Breast epithelium (tissue), 4 donors: ENCODE results near the gene MRPL30. TPM values are rescaled to one million over a fixed set of nuclear protein-coding genes. Genes with fewer than 3 reads are reported as not detected.

Source experiments
- DNase-seq, 2 donors: peaks; one replicate each; pipeline ENCODE4 v3.0.0-alpha.2; 2019; ENCODE audit warnings: low spot score in 2 of 2
- H3K27ac ChIP-seq, 2 donors: fragments of 200-600 bp; sonication (generic) in 1 of 2; one replicate each; pipeline ENCODE4 v1.5.1; 2016 to 2019; ENCODE audit warnings: mild to moderate bottlenecking in 1 of 2
- H3K27me3 ChIP-seq, 2 donors: fragments of 200-600 bp; sonication (generic) in 1 of 2; one replicate each; pipeline versions ENCODE4 v1.5.1 to v1.6.0; 2017 to 2019; ENCODE audit warnings: control low read depth in 1 of 2, mild to moderate bottlenecking in 1 of 2
- H3K36me3 ChIP-seq: fragments of 200-600 bp; one replicate; pipeline ENCODE4 v1.5.1; 2019
- H3K4me1 ChIP-seq, 2 donors: fragments of 200-600 bp; sonication (generic); one replicate each; pipeline ENCODE4 v1.5.1; 2016 to 2019; ENCODE audit warnings: control low read depth in 1 of 2
- H3K4me3 ChIP-seq, 3 donors: fragments of 200-600 bp; sonication (generic); 1 replicate in 2 of 3; 2 replicates in 1 of 3; pipeline ENCODE4 v1.5.1; 2016 to 2019; ENCODE audit warnings: mild to moderate bottlenecking in 3 of 3, moderate library complexity in 2 of 3
- H3K9me3 ChIP-seq, 2 donors: fragments of 200-600 bp; sonication (generic) in 1 of 2; one replicate each; pipeline ENCODE4 v1.5.1; 2016 to 2019; ENCODE audit warnings: control low read depth in 1 of 2
- POLR2A ChIP-seq: fragments of 450-650 bp; IDR thresholded peaks from one replicate; pipeline ENCODE4 v1.6.1; 2016; ENCODE audit warnings: antibody characterized with exemption, mild to moderate bottlenecking, moderate library complexity
- POLR2AphosphoS5 ChIP-seq, 3 donors: sonication (generic); formaldehyde crosslinking; IDR thresholded peaks; one replicate each; pipeline ENCODE4 v1.6.1; 2017; ENCODE audit warnings: antibody characterized with exemption in 3 of 3
- intact Hi-C: fragments of 100-400 bp; cut with DNase I; formaldehyde crosslinking; loops from one replicate; pipeline ENCODE4 v1.15.1; 2023; ENCODE audit warnings: low total_unique reads
- total RNA-seq, 3 donors: library from RNA; depleted of rRNA; stranded (reverse); fragments of >200 nt; gene quantifications; one replicate each; pipeline ENCODE4 v1.1.0, GENCODE V29; 2016
- TF ChIP-seq, protein P1 (sequence below), 3 donors: fragments of 450-650 bp; IDR thresholded peaks; one replicate each; pipeline ENCODE4 v1.5.1; 2016 to 2017; ENCODE audit warnings: antibody characterized with exemption in 3 of 3, mild to moderate bottlenecking in 3 of 3, moderate library complexity in 3 of 3

Gene MRPL30
- total RNA-seq, 3 donors from 2014 or later: 30.4 to 37.5 (median 35.1) TPM

DNA sequence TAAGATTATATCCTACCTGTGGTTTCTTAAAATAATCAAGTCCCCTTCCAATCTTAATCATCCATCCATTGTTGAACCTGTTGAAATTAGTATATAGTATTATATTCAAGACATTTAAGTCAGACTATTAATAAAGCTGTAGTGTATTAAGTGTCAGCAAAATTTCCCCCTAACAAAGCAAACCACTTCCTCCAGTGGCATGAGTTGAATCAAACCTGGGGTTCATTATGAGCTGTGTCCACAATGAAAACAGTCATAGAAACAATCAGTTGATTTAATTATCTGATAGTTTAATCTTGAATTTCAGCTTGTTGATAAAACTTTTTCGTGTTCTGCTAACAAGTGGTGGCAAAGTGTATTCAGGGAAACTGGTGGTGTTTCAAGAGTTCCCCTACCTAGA lies 11.4 kb upstream of the MRPL30 start:
- TF ChIP-seq POLR2AphosphoS5 (IDR thresholded peaks at IDR 0.05) (no peak), POLR2A (no peak)
- TF ChIP-seq, protein P1, sequence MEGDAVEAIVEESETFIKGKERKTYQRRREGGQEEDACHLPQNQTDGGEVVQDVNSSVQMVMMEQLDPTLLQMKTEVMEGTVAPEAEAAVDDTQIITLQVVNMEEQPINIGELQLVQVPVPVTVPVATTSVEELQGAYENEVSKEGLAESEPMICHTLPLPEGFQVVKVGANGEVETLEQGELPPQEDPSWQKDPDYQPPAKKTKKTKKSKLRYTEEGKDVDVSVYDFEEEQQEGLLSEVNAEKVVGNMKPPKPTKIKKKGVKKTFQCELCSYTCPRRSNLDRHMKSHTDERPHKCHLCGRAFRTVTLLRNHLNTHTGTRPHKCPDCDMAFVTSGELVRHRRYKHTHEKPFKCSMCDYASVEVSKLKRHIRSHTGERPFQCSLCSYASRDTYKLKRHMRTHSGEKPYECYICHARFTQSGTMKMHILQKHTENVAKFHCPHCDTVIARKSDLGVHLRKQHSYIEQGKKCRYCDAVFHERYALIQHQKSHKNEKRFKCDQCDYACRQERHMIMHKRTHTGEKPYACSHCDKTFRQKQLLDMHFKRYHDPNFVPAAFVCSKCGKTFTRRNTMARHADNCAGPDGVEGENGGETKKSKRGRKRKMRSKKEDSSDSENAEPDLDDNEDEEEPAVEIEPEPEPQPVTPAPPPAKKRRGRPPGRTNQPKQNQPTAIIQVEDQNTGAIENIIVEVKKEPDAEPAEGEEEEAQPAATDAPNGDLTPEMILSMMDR (IDR thresholded peaks at IDR 0.05): no peak
- intact Hi-C loops: no loop called here
- no peaks in the 10 kb centered on the region for H3K4me1 ChIP-seq
- no peak for DNase-seq
- H3K27ac ChIP-seq: no peak overlapping the region
- H3K36me3 ChIP-seq: no peaks in the 10 kb centered on the region
- H3K4me3 ChIP-seq: no peak overlapping the region
- H3K9me3 ChIP-seq: no peaks in the 10 kb centered on the region
- H3K27me3 ChIP-seq: no peaks in the 10 kb centered on the region

DNA sequence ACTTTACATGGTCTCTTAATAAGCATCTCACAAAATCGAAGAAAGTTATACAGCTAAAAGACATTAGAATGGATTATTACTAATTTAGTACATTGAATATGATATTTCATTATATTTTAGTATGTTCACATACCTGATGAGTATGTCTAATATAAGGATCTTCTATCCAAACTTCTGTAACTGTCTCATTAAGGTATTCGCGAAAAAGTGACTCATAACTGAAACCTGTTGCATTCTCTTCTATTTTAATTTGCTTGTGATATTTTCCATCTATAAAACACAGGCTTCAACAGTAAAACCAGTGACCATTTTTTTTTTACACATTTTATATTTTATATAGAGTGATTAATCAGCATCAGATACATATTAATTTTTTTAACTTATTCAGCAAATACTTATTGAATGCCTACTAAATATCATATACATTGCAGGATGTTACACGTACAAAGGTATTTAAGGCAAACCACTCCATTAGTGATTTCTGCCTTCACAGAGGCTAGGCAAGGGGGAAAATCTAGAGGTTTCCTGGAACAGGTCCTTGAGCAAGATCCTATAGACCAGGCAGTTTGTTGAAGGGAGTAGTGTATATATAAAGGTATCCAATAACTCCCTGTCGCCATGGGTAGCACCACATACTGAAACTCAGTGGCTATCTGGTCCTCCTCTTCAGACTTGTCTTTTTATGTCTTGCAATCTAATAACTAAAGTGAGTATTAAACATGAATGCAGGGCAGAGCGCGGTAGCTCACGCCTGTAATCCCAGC lies 9.4 kb upstream of the MRPL30 start:
- no peak for DNase-seq
- Histone ChIP-seq H3K27ac (no peak overlapping the region), H3K36me3 (no peaks in the 10 kb centered on the region), H3K4me3 (no peak overlapping the region), H3K9me3 (no peaks in the 10 kb centered on the region), H3K4me1 (no peaks in the 10 kb centered on the region), H3K27me3 (no peaks in the 10 kb centered on the region)
- TF ChIP-seq POLR2AphosphoS5 (IDR thresholded peaks at IDR 0.05): no peak
- no peak for TF ChIP-seq POLR2A
- TF ChIP-seq, protein P1 (IDR thresholded peaks at IDR 0.05): no peak
- intact Hi-C loops: no loop called here

DNA sequence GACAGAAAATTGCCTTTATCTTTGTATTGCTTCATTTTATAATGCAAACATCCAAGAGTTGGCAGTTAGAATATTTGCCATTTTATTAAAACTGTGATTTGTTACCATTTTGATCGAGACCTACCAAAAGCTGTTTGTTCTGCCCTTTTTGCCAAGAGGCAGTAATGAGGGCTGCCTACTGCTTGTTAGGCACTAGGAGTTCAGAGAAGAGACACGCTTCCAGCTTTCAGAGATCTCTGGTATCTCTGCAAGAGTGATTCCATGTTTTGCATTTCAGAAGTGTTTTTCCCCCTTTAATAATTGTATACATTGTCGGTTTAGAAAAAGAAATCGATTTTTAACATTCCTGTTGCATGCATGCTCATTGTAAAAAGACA lies 628 bp downstream of the MRPL30 start:
- H3K4me1 ChIP-seq: peaks cover 0 to 6% of the 10 kb centered on the region in 2 donors
- peak overlapping the region; percentile 73 to 84 (median 75) for H3K4me3 ChIP-seq
- no peaks in the 10 kb centered on the region for H3K9me3 ChIP-seq
- no peaks in the 10 kb centered on the region for H3K36me3 ChIP-seq
- H3K27ac ChIP-seq: peak overlapping the region in 1 of 2 donors; percentile 66
- no peak for DNase-seq
- no peaks in the 10 kb centered on the region for H3K27me3 ChIP-seq
- TF ChIP-seq, protein P1 (IDR thresholded peaks at IDR 0.05): no peak
- TF ChIP-seq POLR2AphosphoS5 (IDR thresholded peaks at IDR 0.05) (no peak), POLR2A (no peak)
- intact Hi-C loops: no loop called here

DNA sequence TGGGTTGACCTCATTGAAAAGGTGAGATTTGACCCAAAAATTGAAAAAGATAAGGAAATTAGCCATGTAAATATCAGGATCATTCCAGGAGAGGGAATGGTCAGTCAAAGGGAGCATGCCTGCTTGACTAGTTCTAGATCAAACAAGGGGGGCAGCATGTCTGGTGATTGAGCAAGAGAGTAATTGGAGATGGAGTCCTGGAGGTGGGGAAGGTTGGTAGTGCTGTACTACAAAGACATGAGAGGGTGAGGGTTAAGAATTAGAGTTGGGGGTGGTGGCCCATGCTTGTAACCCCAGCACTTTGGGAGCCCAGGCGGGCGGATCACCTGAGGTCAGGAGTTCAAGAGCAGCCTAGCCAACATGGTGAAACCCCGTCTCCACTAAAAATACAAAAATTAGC lies 2.0 kb downstream of the MRPL30 start:
- H3K4me1 ChIP-seq: peaks cover 0 to 6% of the 10 kb centered on the region in 2 donors
- no peaks in the 10 kb centered on the region for H3K27me3 ChIP-seq
- TF ChIP-seq, protein P1 (IDR thresholded peaks at IDR 0.05): no peak
- TF ChIP-seq POLR2A (no peak), POLR2AphosphoS5 (IDR thresholded peaks at IDR 0.05) (no peak)
- intact Hi-C loops: no loop called here
- no peaks in the 10 kb centered on the region for H3K9me3 ChIP-seq
- no peak for DNase-seq
- no peak overlapping the region for H3K4me3 ChIP-seq
- no peaks in the 10 kb centered on the region for H3K36me3 ChIP-seq
- H3K27ac ChIP-seq: no peak overlapping the region

DNA sequence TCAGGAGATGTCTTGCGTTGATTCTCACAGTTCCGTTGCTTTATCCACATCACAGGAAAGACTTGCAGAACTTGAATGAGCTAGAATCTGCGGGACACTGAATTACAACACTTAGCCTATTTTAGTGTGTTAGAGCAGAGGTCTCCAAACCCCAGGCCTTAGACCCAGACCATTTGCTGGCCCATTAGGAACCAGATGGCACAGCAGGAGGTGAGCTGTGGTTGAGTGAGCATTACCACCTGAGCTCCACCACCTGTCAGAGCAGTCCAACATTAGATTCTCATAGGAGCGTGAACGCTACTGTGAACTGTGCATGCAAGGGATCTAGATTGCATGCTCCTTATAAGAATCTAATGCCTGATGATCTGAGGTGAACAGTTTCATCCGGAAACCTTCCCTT lies 3.8 kb downstream of the MRPL30 start:
- Histone ChIP-seq H3K9me3 (no peaks in the 10 kb centered on the region), H3K36me3 (no peaks in the 10 kb centered on the region), H3K27ac (no peak overlapping the region), H3K27me3 (no peaks in the 10 kb centered on the region), H3K4me1 (no peaks in the 10 kb centered on the region), H3K4me3 (no peak overlapping the region)
- no peak for TF ChIP-seq POLR2A
- no peak for TF ChIP-seq POLR2AphosphoS5 (IDR thresholded peaks at IDR 0.05)
- TF ChIP-seq, protein P1 (IDR thresholded peaks at IDR 0.05): no peak
- no peak for DNase-seq
- intact Hi-C loops: no loop called here
